Measurements from ENCODE around the gene WDR44. TPM values are rescaled to one million over a fixed set of nuclear protein-coding genes. Genes with fewer than 3 reads are reported as not detected.
"Not testable (repeated sequence)": the region's sequence is repeated elsewhere in the genome, so short reads cannot be mapped to it uniquely, and the experiment has no call there.

WDR44 gene
- total RNA-seq, 2 donors from 2014 or later = 10.3 to 10.4 TPM

- peak; percentile 12 to 27 for ATAC-seq
- no peak for DNase-seq
- intact Hi-C loops (cut with DNase I) = no loop called here
These were observed 113.6 kb downstream of the WDR44 start for GRCh38 chrX:118459494-118459893.

GRCh38 chrX:118464501-118464900 lies 118.6 kb downstream of the WDR44 start:
- intact Hi-C loops (cut with DNase I) = no loop called here
- ATAC-seq = peak in 1 of 2 donors; percentile 34
- no peak for DNase-seq

GRCh38 chrX:118468122-118468521 lies 122.2 kb downstream of the WDR44 start:
- intact Hi-C loops (cut with DNase I) = no loop called here
- ATAC-seq = no peak
- no peak for DNase-seq

- ATAC-seq; intact Hi-C loops (cut with DNase I); DNase-seq: not testable (repeated sequence)
These were observed 124.9 kb downstream of the WDR44 start for GRCh38 chrX:118470721-118471347.

DNA sequence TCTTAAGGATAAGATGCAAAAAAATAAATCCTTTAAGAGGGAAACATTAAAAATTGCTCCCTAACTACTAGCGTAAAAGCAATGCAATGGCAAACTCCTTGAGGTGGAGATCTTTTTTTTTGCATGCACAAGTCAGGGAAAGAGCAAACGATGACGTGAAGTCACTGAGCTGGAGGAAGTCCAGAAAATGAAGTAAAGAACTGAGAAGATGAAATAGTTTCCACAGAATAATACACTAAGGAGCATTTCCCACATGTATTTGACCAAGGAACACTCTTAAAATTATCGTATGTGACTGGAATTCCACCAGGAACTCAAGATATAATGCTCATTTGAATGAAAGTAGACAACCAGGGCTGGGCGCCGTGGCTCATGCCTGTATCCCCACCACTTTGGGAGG lies 128.7 kb downstream of the WDR44 start:
- no peak for DNase-seq
- intact Hi-C loops (cut with DNase I) = no loop called here
- no peak for ATAC-seq

DNA sequence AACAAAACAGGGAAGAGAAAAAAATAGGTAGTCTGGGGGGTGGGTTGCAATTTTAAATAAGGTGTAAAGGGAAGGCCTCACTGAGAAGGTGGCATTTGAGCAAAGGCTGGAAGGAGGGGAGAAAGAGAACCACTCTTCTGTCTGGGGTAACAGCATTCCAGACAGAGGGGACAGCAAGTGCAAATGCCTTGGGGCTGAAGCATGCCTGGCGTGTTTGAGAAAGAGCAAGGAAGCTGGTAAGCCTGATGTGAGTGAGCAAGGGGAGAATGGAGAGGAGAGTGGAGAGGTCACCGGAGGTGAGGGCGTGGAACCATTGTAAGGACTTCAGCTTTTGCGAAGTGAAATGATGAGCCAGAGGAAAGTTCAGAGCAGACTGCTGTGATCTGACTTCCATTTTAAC lies 130.0 kb downstream of the WDR44 start:
- DNase-seq (no peak), ATAC-seq (no peak)
- intact Hi-C loops (cut with DNase I) = no loop called here

GRCh38 chrX:118480172-118480571 lies 134.3 kb downstream of the WDR44 start:
- intact Hi-C loops (cut with DNase I) = no loop called here
- ATAC-seq = no peak
- DNase-seq = no peak

- DNase-seq; ATAC-seq; intact Hi-C loops (cut with DNase I): not testable (repeated sequence)
These were observed 136.5 kb downstream of the WDR44 start for GRCh38 chrX:118482384-118482783.

- intact Hi-C loops (cut with DNase I) = no loop called here
- ATAC-seq = no peak
These were observed 138.5 kb downstream of the WDR44 start for GRCh38 chrX:118484216-118484903.

DNA sequence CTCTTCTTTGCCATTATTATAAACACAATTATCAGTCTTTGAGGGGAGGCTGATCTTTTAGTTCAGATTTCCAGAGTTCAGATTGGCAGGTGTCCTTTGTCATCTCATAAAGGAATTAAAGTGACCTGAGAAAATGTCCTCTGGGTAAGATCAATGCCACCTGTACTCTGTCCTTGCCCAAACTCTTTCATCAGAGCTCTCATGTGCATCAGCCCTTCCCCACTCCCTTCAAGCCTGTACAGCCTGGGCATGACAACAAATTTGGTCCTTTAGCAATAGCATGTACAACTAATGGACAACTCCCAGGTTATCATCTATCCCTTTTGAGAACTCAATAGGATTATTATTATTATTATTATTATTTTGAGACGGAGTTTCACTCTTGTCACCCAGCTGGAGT lies 140.8 kb downstream of the WDR44 start:
- ATAC-seq; intact Hi-C loops (cut with DNase I); DNase-seq: not testable (repeated sequence)

More at GRCh38 chrX:118484216-118484903, 138.5 kb downstream of the WDR44 start:
- DNase-seq = no peak

GRCh38 chrX:118493016-118493415 lies 147.1 kb downstream of the WDR44 start:
- no peak for ATAC-seq
- no peak for DNase-seq
- intact Hi-C loops (cut with DNase I) = no loop called here

DNA sequence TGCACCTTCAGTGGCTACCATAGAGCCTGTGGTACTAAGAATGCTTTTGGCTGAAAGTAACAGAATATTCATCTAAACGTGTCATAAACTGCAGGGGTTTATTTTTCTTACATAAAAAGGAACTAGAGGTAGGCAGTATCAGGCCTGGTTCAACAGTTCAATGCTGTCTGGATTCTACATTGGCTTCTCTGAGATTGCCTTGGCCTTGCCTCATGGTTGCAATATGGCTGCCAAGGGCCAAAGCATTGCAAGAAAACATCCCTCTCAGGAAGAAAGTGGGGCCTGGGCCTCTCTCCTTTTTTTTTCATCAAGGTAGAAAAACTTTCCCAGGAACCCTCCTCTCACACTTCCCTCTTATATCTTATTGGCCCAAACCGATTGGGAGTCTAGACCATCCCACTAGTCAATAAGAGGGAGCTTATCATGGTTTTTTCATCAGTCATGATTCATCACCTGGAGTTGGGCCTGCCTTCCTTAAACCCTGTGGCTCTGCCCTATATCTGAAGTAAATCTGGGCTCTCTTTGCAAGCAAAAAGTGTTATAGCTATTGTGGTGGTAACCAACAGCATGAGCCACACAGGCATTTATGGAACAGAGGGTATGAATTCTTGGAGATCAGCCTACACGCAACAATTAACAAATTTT lies 147.9 kb downstream of the WDR44 start:
- intact Hi-C loops (cut with DNase I) = no loop called here
- DNase-seq = no peak
- no peak for ATAC-seq

DNA sequence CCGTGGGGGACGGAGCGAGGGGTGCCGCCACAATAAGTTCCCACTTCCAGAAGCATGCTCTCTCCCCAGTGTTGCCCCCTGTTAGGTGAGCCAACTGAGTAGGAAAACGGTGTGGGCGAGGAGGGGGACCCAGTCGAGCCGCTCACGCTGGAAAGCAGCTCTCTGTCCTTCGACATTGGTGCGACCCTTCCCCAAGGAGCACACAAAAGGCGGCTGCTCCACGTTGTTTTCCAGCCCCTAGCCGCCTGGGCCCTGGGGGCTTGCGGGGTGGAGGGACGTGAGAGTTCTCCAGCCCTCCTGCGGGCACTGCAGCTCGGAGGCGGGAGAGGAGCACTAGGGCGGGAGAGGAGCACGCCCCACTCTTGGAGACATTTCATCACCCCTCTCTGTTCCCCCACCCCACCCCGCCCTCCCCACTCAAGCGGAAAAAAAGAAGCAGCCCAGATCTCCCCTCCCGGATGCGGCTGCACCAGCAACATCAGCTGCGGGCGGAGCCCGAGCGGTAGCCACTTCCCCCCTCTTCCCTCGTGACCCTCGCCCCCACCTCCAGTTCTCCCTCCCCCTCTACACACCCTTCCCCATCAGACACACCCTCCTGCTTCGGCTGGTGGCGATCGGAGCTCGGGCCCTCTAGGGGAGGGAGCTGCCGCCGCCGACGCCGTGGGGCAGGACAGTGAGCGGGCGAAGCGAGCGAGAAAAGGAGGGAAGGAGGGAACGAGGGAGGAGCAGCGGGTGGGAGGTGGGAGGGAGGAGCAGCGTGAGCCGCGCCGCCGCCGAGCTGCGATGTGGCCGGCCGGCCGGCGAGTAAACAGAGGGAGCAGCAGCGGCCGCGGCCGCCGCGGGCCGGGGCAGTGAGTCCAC lies 149.4 kb downstream of the WDR44 start, which contains the start of gene DOCK11:
TSS of gene DOCK11 (plus strand) at position 755 of the 861 bp plus-strand sequence. CDS start 157 bp downstream, outside the sequence.
- intact Hi-C loops (cut with DNase I) = no loop called here
- DNase-seq (peak; percentile 77), ATAC-seq (peak; percentile 89 to 94)

- DNase-seq (peak; percentile 46), ATAC-seq (peak; percentile 29 to 61)
- intact Hi-C loops (cut with DNase I) = no loop called here
These were observed 150.3 kb downstream of the WDR44 start for GRCh38 chrX:118495958-118496762.

- peak in 1 of 2 donors; percentile 2 for ATAC-seq
- no peak for DNase-seq
- intact Hi-C loops (cut with DNase I) = no loop called here
These were observed 150.8 kb downstream of the WDR44 start for GRCh38 chrX:118496763-118497079.

GRCh38 chrX:118497180-118497818 lies 151.4 kb downstream of the WDR44 start:
- intact Hi-C loops (cut with DNase I) = no loop called here
- ATAC-seq = no peak

GRCh38 chrX:118498351-118498750 lies 152.4 kb downstream of the WDR44 start:
- no peak for DNase-seq
- no peak for ATAC-seq
- intact Hi-C loops (cut with DNase I) = no loop called here

More at GRCh38 chrX:118497180-118497818, 151.4 kb downstream of the WDR44 start:
- DNase-seq = no peak

GRCh38 chrX:118498755-118499154 lies 152.8 kb downstream of the WDR44 start:
- intact Hi-C loops (cut with DNase I) = no loop called here
- DNase-seq (no peak), ATAC-seq (no peak)
